Stimulated activated CD4-positive, alpha-beta T cell treated with anti-CD3 and anti-CD28 coated beads, Interleukin-4, amount 100 ng/mL, for 1 hour (primary cell): ENCODE results near the gene AATF.

Experiments
- DNase-seq: peaks from one replicate; pipeline ENCODE4 v3.0.0-alpha.2; 2020

AATF gene

GRCh38 chr17:36948717-36949460 is at the start of gene AATF:
AATF (plus strand) TSS chr17:36948954; CDS start chr17:36949126, 172 bp downstream.
- peak; percentile 96 for DNase-seq

- DNase-seq = no peak
Observed at GRCh38 chr17:36899250-36900159, 49.2 kb upstream of the AATF start.

- DNase-seq = no peak
Observed at GRCh38 chr17:36900160-36900512, 48.6 kb upstream of the AATF start.

GRCh38 chr17:36901506-36901905 is 47.2 kb upstream of the AATF start:
- DNase-seq = no peak

GRCh38 chr17:36907407-36907806 is 41.3 kb upstream of the AATF start:
- no peak for DNase-seq

- no peak for DNase-seq
Observed at GRCh38 chr17:36910513-36910912, 38.2 kb upstream of the AATF start.

GRCh38 chr17:36911001-36911400 is 37.8 kb upstream of the AATF start:
- DNase-seq = no peak

GRCh38 chr17:36913132-36913531 is 35.6 kb upstream of the AATF start:
- no peak for DNase-seq

GRCh38 chr17:36918211-36918691 is 30.5 kb upstream of the AATF start:
- no peak for DNase-seq

GRCh38 chr17:36919407-36919968 is 29.3 kb upstream of the AATF start:
- DNase-seq = no peak

- no peak for DNase-seq
Observed at GRCh38 chr17:36920032-36921005, 28.4 kb upstream of the AATF start.

GRCh38 chr17:36921095-36921851 is 27.5 kb upstream of the AATF start:
- peak; percentile 57 for DNase-seq

- DNase-seq = no peak
Observed at GRCh38 chr17:36922175-36922574, 26.6 kb upstream of the AATF start.

GRCh38 chr17:36923814-36924221 is 24.9 kb upstream of the AATF start:
- no peak for DNase-seq

GRCh38 chr17:36926226-36926625 is 22.5 kb upstream of the AATF start:
- DNase-seq = no peak

GRCh38 chr17:36926701-36927100 is 22.1 kb upstream of the AATF start:
- no peak for DNase-seq

- DNase-seq = no peak
Observed at GRCh38 chr17:36928471-36929345, 20.0 kb upstream of the AATF start.

GRCh38 chr17:36929851-36930582 is 18.7 kb upstream of the AATF start:
- DNase-seq = no peak

- no peak for DNase-seq
Observed at GRCh38 chr17:36930583-36930900, 18.2 kb upstream of the AATF start.

GRCh38 chr17:36931096-36931696 is 17.6 kb upstream of the AATF start:
- no peak for DNase-seq
